GM23338 (cell line): ENCODE measurements around the gene SPATA25. TPM values are rescaled to one million over a fixed set of nuclear protein-coding genes. Genes with fewer than 3 reads are reported as not detected.

Experiments
- ATAC-seq: fragments of 200-7000 bp; cut with Tn5 transposase; 3 replicates; pipeline ENCODE4 v1.9.1; 2020
- DNase-seq: peaks from one replicate; pipeline ENCODE4 v3.0.0-alpha.2; 2015; ENCODE audit warnings: low spot score
- H2AFZ ChIP-seq: fragments of 200-600 bp; sonication (generic); 2 replicates; pipeline ENCODE4 v1.8.0; 2016; ENCODE audit warnings: antibody characterized with exemption, mild to moderate bottlenecking, moderate library complexity
- H3F3A ChIP-seq: fragments of 200-600 bp; sonication (generic); replicated peaks from 2 replicates; pipeline ENCODE4 v1.8.0; 2017; ENCODE audit warnings: antibody characterized with exemption, mixed run types, low read depth
- H3K27ac ChIP-seq: fragments of 200-600 bp; sonication (generic); 2 replicates; pipeline ENCODE4 v1.6.1; 2016; ENCODE audit warnings: low read depth
- H3K27me3 ChIP-seq: fragments of 200-600 bp; sonication (generic); 2 replicates; pipeline ENCODE4 v1.8.0; 2016; ENCODE audit warnings: mild to moderate bottlenecking, mixed run types, moderate library complexity; ENCODE audit not compliant: insufficient read depth
- H3K36me3 ChIP-seq: fragments of 200-600 bp; sonication (generic); 2 replicates; pipeline ENCODE4 v1.8.0; 2016; ENCODE audit warnings: mild to moderate bottlenecking; ENCODE audit not compliant: insufficient read depth
- H3K4me1 ChIP-seq: fragments of 200-600 bp; sonication (generic); 2 replicates; pipeline ENCODE4 v1.8.0; 2016; ENCODE audit warnings: mild to moderate bottlenecking, moderate library complexity; ENCODE audit not compliant: insufficient read depth
- H3K4me2 ChIP-seq: fragments of 200-600 bp; sonication (generic); 2 replicates; pipeline ENCODE4 v1.7.1; 2017; ENCODE audit warnings: mixed run types
- H3K4me3 ChIP-seq: fragments of 200-600 bp; sonication (generic); 2 replicates; pipeline ENCODE4 v1.6.1; 2016; ENCODE audit warnings: mixed run types
- H3K79me2 ChIP-seq: fragments of 200-600 bp; sonication (generic); replicated peaks from 2 replicates; pipeline ENCODE4 v1.8.0; 2017; ENCODE audit warnings: mild to moderate bottlenecking; ENCODE audit not compliant: insufficient read depth
- H3K9me2 ChIP-seq: fragments of 200-600 bp; sonication (generic); 2 replicates; pipeline ENCODE4 v1.8.0; 2017; ENCODE audit not compliant: insufficient read depth
- H4K20me1 ChIP-seq: fragments of 200-600 bp; sonication (generic); replicated peaks from 2 replicates; pipeline ENCODE4 v1.8.0; 2017; ENCODE audit warnings: mild to moderate bottlenecking; ENCODE audit not compliant: insufficient read depth
- H3K27ac Mint-ChIP-seq: 2 replicates; pipeline ENCODE4 v1.8.0; 2020; ENCODE audit warnings: inconsistent platforms, mild to moderate bottlenecking, moderate library complexity, mixed read lengths
- H3K27me3 Mint-ChIP-seq: 3 replicates; pipeline ENCODE4 v1.8.0; 2022; ENCODE audit warnings: low read depth, mild to moderate bottlenecking, moderate library complexity, mixed read lengths, inconsistent platforms; ENCODE audit not compliant: insufficient read depth, poor library complexity
- H3K36me3 Mint-ChIP-seq: 3 replicates; pipeline ENCODE4 v1.8.0; 2021; ENCODE audit warnings: low read depth, mild to moderate bottlenecking, inconsistent platforms, moderate library complexity, mixed read lengths
- H3K4me1 Mint-ChIP-seq: 3 replicates; pipeline ENCODE4 v1.8.0; 2020; ENCODE audit warnings: mild to moderate bottlenecking, inconsistent platforms, mixed read lengths
- H3K4me3 Mint-ChIP-seq: 3 replicates; pipeline ENCODE4 v1.8.0; 2021; ENCODE audit warnings: moderate library complexity, mild to moderate bottlenecking, inconsistent platforms, mixed read lengths
- H3K9me3 Mint-ChIP-seq: 3 replicates; pipeline ENCODE4 v1.8.0; 2020; ENCODE audit warnings: moderate library complexity, mild to moderate bottlenecking, inconsistent platforms, mixed read lengths
- CREB1 ChIP-seq: fragments of 250-450 bp; sonication (Bioruptor Pico); IDR thresholded peaks from 2 replicates; pipeline ENCODE4 v1.5.0; 2020; ENCODE audit warnings: low read depth, mild to moderate bottlenecking, moderate library complexity
- CTCF ChIP-seq, 2 experiments: fragments of 200-600 bp in 1 of 2; sonication (generic) in 1 of 2; conservative IDR thresholded peaks; 2 replicates each; pipeline versions ENCODE4 v1.5.1 to v1.6.1; 2016 to 2017; ENCODE audit warnings: antibody characterized with exemption in 2 of 2, low read depth in 2 of 2, mild to moderate bottlenecking in 2 of 2, moderate library complexity in 1 of 2
- ETS1 ChIP-seq: IDR thresholded peaks from 2 replicates; pipeline ENCODE4 v1.6.1; 2016; ENCODE audit warnings: antibody characterized with exemption
- EZH2 ChIP-seq: fragments of 200-600 bp; sonication (generic); IDR thresholded peaks from one replicate; pipeline ENCODE4 v1.8.0; 2017; ENCODE audit warnings: antibody characterized with exemption, mild to moderate bottlenecking, low read depth; ENCODE audit not compliant: unreplicated experiment
- EZH2phosphoT487 ChIP-seq: fragments of 200-600 bp; sonication (generic); IDR thresholded peaks from one replicate; pipeline ENCODE4 v1.8.1; 2018; ENCODE audit warnings: antibody characterized with exemption; ENCODE audit not compliant: unreplicated experiment
- JUNB ChIP-seq: IDR thresholded peaks from one replicate; pipeline ENCODE4 v1.6.1; 2016; ENCODE audit warnings: antibody characterized with exemption; ENCODE audit not compliant: unreplicated experiment
- NANOG ChIP-seq: IDR thresholded peaks from 2 replicates; pipeline ENCODE4 v1.6.1; 2016; ENCODE audit warnings: antibody characterized with exemption, borderline replicate concordance
- POLR2AphosphoS5 ChIP-seq: IDR thresholded peaks from 2 replicates; pipeline ENCODE4 v1.6.1; 2016; ENCODE audit warnings: antibody characterized with exemption, low read depth
- REST ChIP-seq: IDR thresholded peaks from one replicate; pipeline ENCODE4 v1.6.1; 2018; ENCODE audit warnings: antibody characterized with exemption; ENCODE audit not compliant: unreplicated experiment
- STAT1 ChIP-seq: IDR thresholded peaks from one replicate; pipeline ENCODE4 v1.6.1; 2016; ENCODE audit warnings: antibody characterized with exemption; ENCODE audit not compliant: unreplicated experiment
- ZNF114 ChIP-seq: fragments of 250-450 bp; sonication (Bioruptor Pico); IDR thresholded peaks from 2 replicates; pipeline ENCODE4 v1.5.0; 2020; ENCODE audit warnings: mild to moderate bottlenecking, moderate library complexity
- ZNF331 ChIP-seq: fragments of 250-450 bp; sonication (Bioruptor Pico); IDR thresholded peaks from 2 replicates; pipeline ENCODE4 v1.5.0; 2020; ENCODE audit warnings: low read depth, mild to moderate bottlenecking, moderate library complexity
- polyA plus RNA-seq: library from polyadenylated mRNA; unstranded; fragments of >200 nt; fragmentation: Nextera tagmentation; extraction: Ambion mirVana; gene quantifications from 2 replicates; pipeline ENCODE4 v1.2.1, GENCODE V29; 2016
- total RNA-seq: library from RNA; depleted of rRNA; stranded (reverse); fragments of >200 nt; shearing (Covaris generic); gene quantifications from 2 replicates; pipeline ENCODE4 v1.2.3, GENCODE V29; 2014
- TF ChIP-seq, protein P1 (sequence below): fragments of 250-450 bp; sonication (Bioruptor Pico); IDR thresholded peaks from 2 replicates; pipeline ENCODE4 v1.5.0; 2020; ENCODE audit warnings: mild to moderate bottlenecking, moderate library complexity

Gene SPATA25
- total and polyA plus RNA-seq, 2 experiments from 2014 or later = 7.5 TPM; not detected in 1

DNA sequence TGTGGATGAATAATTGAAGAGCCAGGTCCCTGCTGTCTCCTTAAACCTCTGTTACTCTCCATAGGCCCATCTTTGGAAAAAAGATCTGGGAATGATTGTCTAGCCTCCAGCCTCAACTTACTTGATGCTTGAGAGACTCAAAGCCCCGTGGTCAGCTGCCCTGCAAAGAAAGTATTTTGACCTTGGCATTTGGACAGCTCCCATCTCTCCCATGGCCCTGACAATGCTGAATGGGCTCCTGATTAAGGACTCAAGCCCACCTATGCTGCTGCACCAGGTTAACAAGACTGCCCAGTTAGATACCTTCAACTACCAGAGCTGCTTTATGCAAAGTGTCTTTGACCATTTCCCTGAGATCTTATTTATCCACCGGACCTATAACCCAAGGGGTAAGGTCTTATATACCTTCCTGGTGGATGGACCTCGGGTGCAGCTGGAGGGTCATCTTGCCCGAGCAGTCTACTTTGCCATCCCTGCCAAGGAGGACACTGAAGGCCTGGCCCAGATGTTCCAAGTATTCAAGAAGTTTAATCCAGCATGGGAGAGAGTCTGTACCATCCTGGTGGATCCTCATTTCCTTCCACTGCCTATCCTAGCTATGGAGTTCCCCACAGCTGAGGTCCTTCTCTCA, 4.8 kb downstream of the SPATA25 start:
- TF ChIP-seq, protein P1, sequence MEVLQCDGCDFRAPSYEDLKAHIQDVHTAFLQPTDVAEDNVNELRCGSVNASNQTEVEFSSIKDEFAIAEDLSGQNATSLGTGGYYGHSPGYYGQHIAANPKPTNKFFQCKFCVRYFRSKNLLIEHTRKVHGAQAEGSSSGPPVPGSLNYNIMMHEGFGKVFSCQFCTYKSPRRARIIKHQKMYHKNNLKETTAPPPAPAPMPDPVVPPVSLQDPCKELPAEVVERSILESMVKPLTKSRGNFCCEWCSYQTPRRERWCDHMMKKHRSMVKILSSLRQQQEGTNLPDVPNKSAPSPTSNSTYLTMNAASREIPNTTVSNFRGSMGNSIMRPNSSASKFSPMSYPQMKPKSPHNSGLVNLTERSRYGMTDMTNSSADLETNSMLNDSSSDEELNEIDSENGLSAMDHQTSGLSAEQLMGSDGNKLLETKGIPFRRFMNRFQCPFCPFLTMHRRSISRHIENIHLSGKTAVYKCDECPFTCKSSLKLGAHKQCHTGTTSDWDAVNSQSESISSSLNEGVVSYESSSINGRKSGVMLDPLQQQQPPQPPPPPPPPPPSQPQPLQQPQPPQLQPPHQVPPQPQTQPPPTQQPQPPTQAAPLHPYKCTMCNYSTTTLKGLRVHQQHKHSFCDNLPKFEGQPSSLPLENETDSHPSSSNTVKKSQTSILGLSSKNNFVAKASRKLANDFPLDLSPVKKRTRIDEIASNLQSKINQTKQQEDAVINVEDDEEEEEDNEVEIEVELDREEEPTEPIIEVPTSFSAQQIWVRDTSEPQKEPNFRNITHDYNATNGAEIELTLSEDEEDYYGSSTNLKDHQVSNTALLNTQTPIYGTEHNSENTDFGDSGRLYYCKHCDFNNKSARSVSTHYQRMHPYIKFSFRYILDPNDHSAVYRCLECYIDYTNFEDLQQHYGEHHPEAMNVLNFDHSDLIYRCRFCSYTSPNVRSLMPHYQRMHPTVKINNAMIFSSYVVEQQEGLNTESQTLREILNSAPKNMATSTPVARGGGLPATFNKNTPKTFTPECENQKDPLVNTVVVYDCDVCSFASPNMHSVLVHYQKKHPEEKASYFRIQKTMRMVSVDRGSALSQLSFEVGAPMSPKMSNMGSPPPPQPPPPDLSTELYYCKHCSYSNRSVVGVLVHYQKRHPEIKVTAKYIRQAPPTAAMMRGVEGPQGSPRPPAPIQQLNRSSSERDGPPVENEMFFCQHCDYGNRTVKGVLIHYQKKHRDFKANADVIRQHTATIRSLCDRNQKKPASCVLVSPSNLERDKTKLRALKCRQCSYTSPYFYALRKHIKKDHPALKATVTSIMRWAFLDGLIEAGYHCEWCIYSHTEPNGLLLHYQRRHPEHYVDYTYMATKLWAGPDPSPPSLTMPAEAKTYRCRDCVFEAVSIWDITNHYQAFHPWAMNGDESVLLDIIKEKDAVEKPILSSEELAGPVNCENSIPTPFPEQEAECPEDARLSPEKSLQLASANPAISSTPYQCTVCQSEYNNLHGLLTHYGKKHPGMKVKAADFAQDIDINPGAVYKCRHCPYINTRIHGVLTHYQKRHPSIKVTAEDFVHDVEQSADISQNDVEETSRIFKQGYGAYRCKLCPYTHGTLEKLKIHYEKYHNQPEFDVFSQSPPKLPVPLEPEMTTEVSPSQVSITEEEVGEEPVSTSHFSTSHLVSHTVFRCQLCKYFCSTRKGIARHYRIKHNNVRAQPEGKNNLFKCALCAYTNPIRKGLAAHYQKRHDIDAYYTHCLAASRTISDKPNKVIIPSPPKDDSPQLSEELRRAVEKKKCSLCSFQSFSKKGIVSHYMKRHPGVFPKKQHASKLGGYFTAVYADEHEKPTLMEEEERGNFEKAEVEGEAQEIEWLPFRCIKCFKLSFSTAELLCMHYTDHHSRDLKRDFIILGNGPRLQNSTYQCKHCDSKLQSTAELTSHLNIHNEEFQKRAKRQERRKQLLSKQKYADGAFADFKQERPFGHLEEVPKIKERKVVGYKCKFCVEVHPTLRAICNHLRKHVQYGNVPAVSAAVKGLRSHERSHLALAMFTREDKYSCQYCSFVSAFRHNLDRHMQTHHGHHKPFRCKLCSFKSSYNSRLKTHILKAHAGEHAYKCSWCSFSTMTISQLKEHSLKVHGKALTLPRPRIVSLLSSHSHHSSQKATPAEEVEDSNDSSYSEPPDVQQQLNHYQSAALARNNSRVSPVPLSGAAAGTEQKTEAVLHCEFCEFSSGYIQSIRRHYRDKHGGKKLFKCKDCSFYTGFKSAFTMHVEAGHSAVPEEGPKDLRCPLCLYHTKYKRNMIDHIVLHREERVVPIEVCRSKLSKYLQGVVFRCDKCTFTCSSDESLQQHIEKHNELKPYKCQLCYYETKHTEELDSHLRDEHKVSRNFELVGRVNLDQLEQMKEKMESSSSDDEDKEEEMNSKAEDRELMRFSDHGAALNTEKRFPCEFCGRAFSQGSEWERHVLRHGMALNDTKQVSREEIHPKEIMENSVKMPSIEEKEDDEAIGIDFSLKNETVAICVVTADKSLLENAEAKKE = no peak
- TF ChIP-seq JUNB (no peak), NANOG (no peak), ZNF331 (CRISPR knock-in tag) (no peak), EZH2phosphoT487 (no peak), CTCF (conservative IDR thresholded peaks at IDR 0.05; ENCODE audit: low read depth in 2 of 2) (no peak), ZNF114 (CRISPR knock-in tag) (no peak), ETS1 (no peak), REST (no peak), CREB1 (CRISPR knock-in tag) (no peak), POLR2AphosphoS5 (no peak), EZH2 (no peak), STAT1 (no peak)
- H3K9me3 Mint-ChIP-seq = no peaks in the 10 kb centered on the region
- H3K27me3 Mint-ChIP-seq = peaks cover 6% of the 10 kb centered on the region
- peaks cover 8% of the 10 kb centered on the region for H3K4me1 Mint-ChIP-seq
- no peaks in the 10 kb centered on the region for H3K9me2 ChIP-seq
- H3F3A ChIP-seq = no peaks in the 10 kb centered on the region
- no peak overlapping the region for H3K27ac ChIP-seq
- peaks cover 22% of the 10 kb centered on the region for H3K36me3 Mint-ChIP-seq
- no peaks in the 10 kb centered on the region for H3K27me3 ChIP-seq
- H4K20me1 ChIP-seq = peaks cover 11% of the 10 kb centered on the region
- H3K27ac Mint-ChIP-seq = no peak overlapping the region
- H3K4me3 Mint-ChIP-seq = peak overlapping the region; percentile 66
- ATAC-seq (no peak), DNase-seq (no peak)
- H3K4me3 ChIP-seq = no peak overlapping the region
- peaks cover 1% of the 10 kb centered on the region; the same call in 1 of the 2 replicates for H3K36me3 ChIP-seq
- H3K4me2 ChIP-seq = no peak overlapping the region
- no peaks in the 10 kb centered on the region for H3K4me1 ChIP-seq
- H3K79me2 ChIP-seq = peaks cover 14% of the 10 kb centered on the region
- H2AFZ ChIP-seq = no peak overlapping the region
